ENCODE measurements around the gene NIPBL. TPM values are rescaled to one million over a fixed set of nuclear protein-coding genes. Genes with fewer than 3 reads are reported as not detected.

The NIPBL gene
- polyA plus RNA-seq, 1 of the 3 experiments (the other 2 are of a cell fraction) = 5.2 TPM

- TF ChIP-seq FOXM1 (IDR thresholded peaks at IDR 0.05; ENCODE audit: low read depth) = no peak
- no peak for TF ChIP-seq TAF1 (IDR thresholded peaks at IDR 0.05; ENCODE audit: borderline replicate concordance, low read depth, low read length)
- no peak for TF ChIP-seq TCF12 (IDR thresholded peaks at IDR 0.05)
- TF ChIP-seq IRF3 (IDR thresholded peaks at IDR 0.05; ENCODE audit: low read depth, low read length) = no peak
- TF ChIP-seq GABPA (IDR thresholded peaks at IDR 0.05; ENCODE audit: low read depth) = no peak
- no peak for TF ChIP-seq PBX3 (IDR thresholded peaks at IDR 0.05)
- no peak for TF ChIP-seq CHD2 (IDR thresholded peaks at IDR 0.05; ENCODE audit: low read length, partially characterized antibody)
- TF ChIP-seq, protein P1, sequence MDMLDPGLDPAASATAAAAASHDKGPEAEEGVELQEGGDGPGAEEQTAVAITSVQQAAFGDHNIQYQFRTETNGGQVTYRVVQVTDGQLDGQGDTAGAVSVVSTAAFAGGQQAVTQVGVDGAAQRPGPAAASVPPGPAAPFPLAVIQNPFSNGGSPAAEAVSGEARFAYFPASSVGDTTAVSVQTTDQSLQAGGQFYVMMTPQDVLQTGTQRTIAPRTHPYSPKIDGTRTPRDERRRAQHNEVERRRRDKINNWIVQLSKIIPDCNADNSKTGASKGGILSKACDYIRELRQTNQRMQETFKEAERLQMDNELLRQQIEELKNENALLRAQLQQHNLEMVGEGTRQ (IDR thresholded peaks at IDR 0.05; ENCODE audit: borderline replicate concordance, low read depth, low read length) = no peak
- no peak for TF ChIP-seq GATA2 (CRISPR knock-in tag; IDR thresholded peaks at IDR 0.05)
- TF ChIP-seq MAX (IDR thresholded peaks at IDR 0.05; ENCODE audit: low read depth) = no peak
- no peak for TF ChIP-seq ELF1 (IDR thresholded peaks at IDR 0.05)
- no peak for TF ChIP-seq RXRA (IDR thresholded peaks at IDR 0.05; ENCODE audit: borderline replicate concordance, low read depth)
- TF ChIP-seq RFX5 (IDR thresholded peaks at IDR 0.05; ENCODE audit: low read length) = no peak
- TF ChIP-seq SIN3A (IDR thresholded peaks at IDR 0.05; ENCODE audit: borderline replicate concordance, low read depth, low read length) = no peak
- TF ChIP-seq YY1 (IDR thresholded peaks at IDR 0.05; ENCODE audit: low read depth) = no peak
- TF ChIP-seq USF1 (IDR thresholded peaks at IDR 0.05; ENCODE audit: borderline replicate concordance, low read depth) = no peak
- no peak for TF ChIP-seq NFIC (IDR thresholded peaks at IDR 0.05; ENCODE audit: borderline replicate concordance)
- TF ChIP-seq JUND (IDR thresholded peaks at IDR 0.05) = no peak
- H3K36me3 ChIP-seq (replicated peaks in 1 of 2; ENCODE audit: control insufficient read depth in 1 of 2, insufficient read depth in 2 of 2, low read length in 1 of 2) = peaks cover 0 to 5% of the 10 kb centered on the region in 2 experiments
- no peak overlapping the region for H2AFZ ChIP-seq (ENCODE audit: low read depth)
- H3K27me3 ChIP-seq (ENCODE audit: insufficient read depth) = no peaks in the 10 kb centered on the region
- H3K4me1 ChIP-seq (ENCODE audit: control insufficient read depth in 1 of 2, insufficient read depth in 2 of 2, low read depth in 1 of 2, low read length in 1 of 2) = peaks cover 0 to 6% of the 10 kb centered on the region in 2 experiments; a peak in 1 of 4 replicates
- H3K9ac ChIP-seq = no peak overlapping the region
- H3K9me3 ChIP-seq = no peaks in the 10 kb centered on the region
- no peak for DNase-seq
- H3K9me2 ChIP-seq = no peaks in the 10 kb centered on the region
- no peak overlapping the region for H3K4me2 ChIP-seq
- H3F3A ChIP-seq (replicated peaks; ENCODE audit: insufficient read depth) = no peaks in the 10 kb centered on the region
- CTCF ChIA-PET = no interaction called here
- H3K27ac ChIP-seq (ENCODE audit: low read depth in 2 of 2, low read length in 1 of 2) = no peak overlapping the region
- H3K4me3 ChIP-seq (ENCODE audit: low read depth in 2 of 2, low read length in 1 of 2) = no peak overlapping the region
- peaks cover 99% of the 10 kb centered on the region for H3K79me2 ChIP-seq (ENCODE audit: insufficient read depth)
- H4K20me1 ChIP-seq (ENCODE audit: insufficient read depth) = peaks cover 90% of the 10 kb centered on the region
- POLR2A ChIA-PET = no interaction called here
Observed at GRCh38 chr5:36888303-36888702, 11.7 kb downstream of the NIPBL start.

Measured in SK-N-SH (cell line).